ENCODE data around the gene STAT3.

The STAT3 gene

DNA sequence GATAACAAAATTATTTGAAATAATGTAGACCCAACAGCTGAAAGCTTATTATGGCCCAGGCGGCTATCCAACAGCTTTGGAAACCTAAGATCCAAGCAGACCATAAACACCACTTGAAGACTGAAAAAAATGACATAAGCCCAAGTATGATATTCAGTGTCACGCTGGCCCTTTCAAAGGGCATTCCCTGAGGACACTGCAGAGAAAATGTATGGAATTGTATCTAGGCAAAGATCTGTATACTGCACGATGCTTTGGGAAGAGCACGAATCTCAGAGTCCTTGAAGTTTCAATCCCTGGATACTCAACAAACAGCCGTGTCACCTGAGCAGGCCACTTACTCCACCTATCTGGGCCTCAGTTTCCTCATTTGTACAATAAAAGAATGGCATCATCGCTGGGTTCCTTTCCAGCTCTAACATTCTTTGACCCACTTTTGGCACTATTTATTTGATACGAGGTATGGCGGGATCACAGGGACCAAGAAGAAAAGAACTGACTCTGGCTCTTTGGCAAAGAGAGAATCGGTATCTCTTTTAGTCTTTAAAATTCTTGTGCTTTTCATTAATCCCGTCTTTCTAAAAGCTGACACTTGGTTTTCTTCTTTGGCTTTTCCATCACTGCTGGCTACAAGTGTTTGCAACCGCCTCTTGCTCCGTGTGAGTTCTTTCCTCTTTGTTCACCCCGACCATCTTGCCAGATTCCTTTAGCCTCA is 113.3 kb downstream of the STAT3 start:
- TF ChIP-seq REST (IDR thresholded peaks at IDR 0.05; ENCODE audit: low read depth), result no peak
- TF ChIP-seq YY1 (IDR thresholded peaks at IDR 0.05; ENCODE audit: low read depth), result no peak
- no peak for TF ChIP-seq TAF1 (IDR thresholded peaks at IDR 0.05; ENCODE audit: low read depth)
- no peak for TF ChIP-seq EP300 (IDR thresholded peaks at IDR 0.05; ENCODE audit: borderline replicate concordance)
- TF ChIP-seq NFIC (IDR thresholded peaks at IDR 0.05), result no peak
- TF ChIP-seq EGR1 (IDR thresholded peaks at IDR 0.05), result no peak
- no peak for TF ChIP-seq TCF12 (IDR thresholded peaks at IDR 0.05; ENCODE audit: low read depth)
- no peak for TF ChIP-seq TEAD4 (IDR thresholded peaks at IDR 0.05)
- TF ChIP-seq, protein P1, sequence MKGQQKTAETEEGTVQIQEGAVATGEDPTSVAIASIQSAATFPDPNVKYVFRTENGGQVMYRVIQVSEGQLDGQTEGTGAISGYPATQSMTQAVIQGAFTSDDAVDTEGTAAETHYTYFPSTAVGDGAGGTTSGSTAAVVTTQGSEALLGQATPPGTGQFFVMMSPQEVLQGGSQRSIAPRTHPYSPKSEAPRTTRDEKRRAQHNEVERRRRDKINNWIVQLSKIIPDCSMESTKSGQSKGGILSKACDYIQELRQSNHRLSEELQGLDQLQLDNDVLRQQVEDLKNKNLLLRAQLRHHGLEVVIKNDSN (IDR thresholded peaks at IDR 0.05), result no peak
- TF ChIP-seq CREB1 (IDR thresholded peaks at IDR 0.05; ENCODE audit: low read depth), result no peak
- TF ChIP-seq CEBPB (IDR thresholded peaks at IDR 0.05), result no peak
- TF ChIP-seq, protein P2, sequence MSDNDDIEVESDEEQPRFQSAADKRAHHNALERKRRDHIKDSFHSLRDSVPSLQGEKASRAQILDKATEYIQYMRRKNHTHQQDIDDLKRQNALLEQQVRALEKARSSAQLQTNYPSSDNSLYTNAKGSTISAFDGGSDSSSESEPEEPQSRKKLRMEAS (IDR thresholded peaks at IDR 0.05), result no peak
- no peak for TF ChIP-seq RAD21 (IDR thresholded peaks at IDR 0.05; ENCODE audit: low read depth)
- no peak for TF ChIP-seq FOXM1 (IDR thresholded peaks at IDR 0.05; ENCODE audit: borderline replicate concordance, low read depth)
- no peak for TF ChIP-seq ZBTB7A (IDR thresholded peaks at IDR 0.05; ENCODE audit: low read depth)

DNA sequence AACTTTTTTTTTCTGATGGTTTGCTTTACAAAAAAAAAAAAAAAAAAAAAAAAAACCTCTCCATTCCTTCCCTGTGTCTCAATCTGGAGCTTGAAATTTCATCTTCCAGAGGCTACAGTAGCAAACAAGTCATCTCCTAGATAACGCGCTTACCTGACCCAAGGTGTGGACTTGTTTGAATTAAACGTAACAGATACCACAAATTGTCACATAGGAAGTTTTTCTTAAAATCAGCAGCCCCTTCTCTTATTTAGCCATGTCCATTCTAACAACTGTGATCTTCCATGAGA is 114.0 kb downstream of the STAT3 start:
- no peak for TF ChIP-seq RAD21 (IDR thresholded peaks at IDR 0.05; ENCODE audit: low read depth)
- TF ChIP-seq, protein P2 (IDR thresholded peaks at IDR 0.05), result no peak
- TF ChIP-seq FOXM1 (IDR thresholded peaks at IDR 0.05; ENCODE audit: borderline replicate concordance, low read depth), result no peak
- TF ChIP-seq TCF12 (IDR thresholded peaks at IDR 0.05; ENCODE audit: low read depth), result no peak
- no peak for TF ChIP-seq YY1 (IDR thresholded peaks at IDR 0.05; ENCODE audit: low read depth)

GRCh38 chr17:42273474-42274252 is 114.6 kb downstream of the STAT3 start:
- TF ChIP-seq YY1 (IDR thresholded peaks at IDR 0.05; ENCODE audit: low read depth) (no peak), NFIC (IDR thresholded peaks at IDR 0.05) (no peak), TCF12 (IDR thresholded peaks at IDR 0.05; ENCODE audit: low read depth) (no peak), CREB1 (IDR thresholded peaks at IDR 0.05; ENCODE audit: low read depth) (no peak), EP300 (IDR thresholded peaks at IDR 0.05; ENCODE audit: borderline replicate concordance) (no peak), EGR1 (IDR thresholded peaks at IDR 0.05) (no peak), RAD21 (IDR thresholded peaks at IDR 0.05; ENCODE audit: low read depth) (no peak), REST (IDR thresholded peaks at IDR 0.05; ENCODE audit: low read depth) (no peak), FOXM1 (IDR thresholded peaks at IDR 0.05; ENCODE audit: borderline replicate concordance, low read depth) (no peak), CEBPB (IDR thresholded peaks at IDR 0.05) (no peak)
- TF ChIP-seq, protein P1 (IDR thresholded peaks at IDR 0.05), result no peak
- TF ChIP-seq, protein P2 (IDR thresholded peaks at IDR 0.05), result no peak

DNA sequence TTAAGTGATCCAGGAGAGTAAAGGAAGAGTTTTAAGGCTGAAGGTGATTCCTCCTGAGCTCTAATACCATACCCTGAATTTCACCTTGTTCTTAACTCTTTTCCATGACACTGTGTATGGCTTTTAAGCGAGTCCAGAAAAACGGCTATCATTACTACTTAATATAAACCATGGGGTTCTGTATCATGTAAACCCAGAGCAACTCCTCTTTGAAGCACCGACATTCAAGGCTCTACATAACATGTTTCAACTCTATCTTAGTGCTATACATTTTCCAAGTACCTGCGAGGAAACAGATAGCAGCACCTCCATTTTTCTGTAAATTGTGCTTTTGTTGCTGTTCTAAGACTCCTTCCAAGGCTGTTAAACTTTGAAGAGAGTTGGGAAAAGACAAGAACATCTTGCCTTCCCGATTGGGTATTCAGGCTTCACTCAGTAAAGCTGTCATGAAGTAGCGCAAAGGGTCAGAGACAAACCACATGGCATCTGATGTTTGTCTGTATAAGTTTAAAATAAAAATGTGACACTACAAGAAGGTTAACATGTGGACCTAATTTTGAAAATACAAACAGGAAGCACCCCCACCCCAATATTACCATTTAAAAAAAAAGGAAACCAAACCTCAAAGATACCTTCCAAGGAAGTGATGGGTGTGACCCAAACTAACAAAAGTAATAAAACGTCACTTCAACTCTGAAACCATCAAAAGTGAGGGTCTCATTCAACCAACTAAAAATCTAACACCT is 115.9 kb downstream of the STAT3 start:
- TF ChIP-seq CREB1 (IDR thresholded peaks at IDR 0.05; ENCODE audit: low read depth) (no peak), EGR1 (IDR thresholded peaks at IDR 0.05) (no peak), CEBPB (IDR thresholded peaks at IDR 0.05) (no peak), TCF12 (IDR thresholded peaks at IDR 0.05; ENCODE audit: low read depth) (no peak)
- TF ChIP-seq, protein P1 (IDR thresholded peaks at IDR 0.05), result no peak

DNA sequence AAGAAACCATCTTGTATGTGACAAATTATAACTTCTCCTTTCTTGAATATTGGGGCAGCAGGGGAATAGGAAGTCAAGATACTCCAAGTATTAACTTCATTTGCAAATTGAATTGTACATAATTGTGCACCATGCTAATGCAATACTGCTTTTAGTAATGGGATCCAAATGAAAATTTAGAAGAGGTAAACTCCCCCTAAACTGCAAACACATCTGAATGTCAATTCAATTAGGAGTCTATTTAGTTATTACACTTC is 116.5 kb downstream of the STAT3 start:
- no peak for TF ChIP-seq EGR1 (IDR thresholded peaks at IDR 0.05)
- TF ChIP-seq CREB1 (IDR thresholded peaks at IDR 0.05; ENCODE audit: low read depth), result no peak
- TF ChIP-seq, protein P1 (IDR thresholded peaks at IDR 0.05), result no peak
- no peak for TF ChIP-seq ZBTB7A (IDR thresholded peaks at IDR 0.05; ENCODE audit: low read depth)
- no peak for TF ChIP-seq CEBPB (IDR thresholded peaks at IDR 0.05)
- TF ChIP-seq REST (IDR thresholded peaks at IDR 0.05; ENCODE audit: low read depth), result no peak
- TF ChIP-seq RAD21 (IDR thresholded peaks at IDR 0.05; ENCODE audit: low read depth), result no peak
- no peak for TF ChIP-seq FOXM1 (IDR thresholded peaks at IDR 0.05; ENCODE audit: borderline replicate concordance, low read depth)
- TF ChIP-seq TCF12 (IDR thresholded peaks at IDR 0.05; ENCODE audit: low read depth), result no peak
- no peak for TF ChIP-seq TAF1 (IDR thresholded peaks at IDR 0.05; ENCODE audit: low read depth)
- TF ChIP-seq, protein P2 (IDR thresholded peaks at IDR 0.05), result no peak

Data from Ishikawa (cell line).